ENCODE results near the gene PCNT. TPM values are rescaled to one million over a fixed set of nuclear protein-coding genes. Genes with fewer than 3 reads are reported as not detected.

PCNT gene
- total and polyA plus RNA-seq, 7 donors = 99.4 to 642 (median 248) TPM

DNA sequence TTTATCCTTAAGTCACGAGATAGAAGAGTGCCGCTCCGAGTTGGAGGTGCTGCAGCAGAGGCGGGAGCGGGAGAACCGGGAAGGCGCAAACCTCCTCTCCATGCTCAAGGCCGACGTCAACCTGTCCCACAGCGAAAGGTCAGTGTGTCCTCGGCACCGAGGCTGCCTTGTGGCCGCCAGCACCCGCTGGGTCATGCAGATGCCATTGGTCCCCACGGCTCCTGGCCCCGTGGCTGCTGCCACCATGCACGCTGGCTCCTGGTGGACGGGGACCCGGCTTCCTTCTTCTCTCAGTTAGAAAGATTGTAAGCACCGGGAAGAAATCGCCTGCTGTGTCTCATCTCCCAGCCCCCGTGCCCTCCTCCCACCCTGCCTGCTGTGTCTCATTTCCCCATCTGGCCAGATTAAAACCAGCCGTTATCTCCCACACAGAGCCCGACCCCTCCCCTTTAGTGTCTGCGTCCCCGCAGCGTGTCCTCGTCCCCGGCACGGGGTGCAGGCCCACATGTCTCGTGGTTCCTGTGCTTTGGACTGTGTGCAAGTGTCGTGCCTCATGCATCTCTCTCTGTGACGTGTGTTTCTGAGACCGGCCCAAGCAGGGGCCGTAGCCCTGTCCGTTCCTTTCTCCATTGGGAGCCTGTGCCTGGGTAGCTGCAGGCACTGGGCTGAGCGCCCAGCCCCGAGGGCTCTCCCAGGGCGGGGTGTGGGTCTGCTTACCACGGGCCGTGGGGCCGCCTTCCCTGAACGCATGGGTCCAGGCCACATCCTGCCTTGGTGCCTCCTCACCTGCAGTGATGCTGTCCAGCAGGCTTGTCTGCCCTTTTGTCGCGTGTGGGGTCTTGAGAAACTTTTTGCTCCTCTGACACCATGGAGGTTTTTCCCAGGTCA lies 62.1 kb downstream of the PCNT start:
- Histone ChIP-seq H3K9me3 (no peaks in the 10 kb centered on the region), H3K27me3 (ENCODE audit: insufficient read depth in 3 of 3, low read length in 2 of 3) (no peaks in the 10 kb centered on the region), H3K4me3 (no peak overlapping the region), H3K36me3 (ENCODE audit: insufficient read depth in 1 of 2, low read depth in 1 of 2) (peaks cover 9 to 81% of the 10 kb centered on the region in 2 donors), H3K4me1 (peaks cover 33% of the 10 kb centered on the region), H3K27ac (peak overlapping the region; percentile 79)
- peak; percentile 28 to 72 for DNase-seq
- intact Hi-C loops (cut with DNase I) = no loop called here
- peak; percentile 35 to 62 (median 40) for ATAC-seq
- TF ChIP-seq, protein P1, sequence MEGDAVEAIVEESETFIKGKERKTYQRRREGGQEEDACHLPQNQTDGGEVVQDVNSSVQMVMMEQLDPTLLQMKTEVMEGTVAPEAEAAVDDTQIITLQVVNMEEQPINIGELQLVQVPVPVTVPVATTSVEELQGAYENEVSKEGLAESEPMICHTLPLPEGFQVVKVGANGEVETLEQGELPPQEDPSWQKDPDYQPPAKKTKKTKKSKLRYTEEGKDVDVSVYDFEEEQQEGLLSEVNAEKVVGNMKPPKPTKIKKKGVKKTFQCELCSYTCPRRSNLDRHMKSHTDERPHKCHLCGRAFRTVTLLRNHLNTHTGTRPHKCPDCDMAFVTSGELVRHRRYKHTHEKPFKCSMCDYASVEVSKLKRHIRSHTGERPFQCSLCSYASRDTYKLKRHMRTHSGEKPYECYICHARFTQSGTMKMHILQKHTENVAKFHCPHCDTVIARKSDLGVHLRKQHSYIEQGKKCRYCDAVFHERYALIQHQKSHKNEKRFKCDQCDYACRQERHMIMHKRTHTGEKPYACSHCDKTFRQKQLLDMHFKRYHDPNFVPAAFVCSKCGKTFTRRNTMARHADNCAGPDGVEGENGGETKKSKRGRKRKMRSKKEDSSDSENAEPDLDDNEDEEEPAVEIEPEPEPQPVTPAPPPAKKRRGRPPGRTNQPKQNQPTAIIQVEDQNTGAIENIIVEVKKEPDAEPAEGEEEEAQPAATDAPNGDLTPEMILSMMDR (IDR thresholded peaks at IDR 0.05) = no peak
- WGBS, 3 donors = 53 to 61% (median 56%) methylated on average over 45 of the region's 45 CpGs

DNA sequence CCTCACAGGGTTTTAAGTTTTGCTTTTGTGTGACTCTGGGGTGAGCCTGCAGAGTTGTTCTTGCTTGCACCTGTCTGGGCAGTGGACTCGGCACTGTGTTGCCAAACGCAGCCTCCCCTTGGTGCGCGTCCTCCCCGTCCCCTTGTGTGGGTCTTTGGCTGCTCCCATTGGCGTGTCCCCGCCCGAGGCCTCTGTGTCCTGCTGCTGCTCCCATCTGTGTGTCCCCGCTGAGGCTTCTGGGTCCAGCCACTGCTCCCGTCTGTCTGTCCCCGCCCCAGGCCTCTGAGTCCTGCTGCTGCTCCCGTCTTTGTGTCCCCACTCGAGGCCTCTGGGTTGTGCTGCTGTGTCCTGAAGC lies 62.8 kb downstream of the PCNT start:
- Histone ChIP-seq H3K36me3 (ENCODE audit: insufficient read depth in 1 of 2, low read depth in 1 of 2) (peaks cover 4 to 83% of the 10 kb centered on the region in 2 donors), H3K4me1 (peaks cover 30% of the 10 kb centered on the region), H3K27me3 (ENCODE audit: insufficient read depth in 3 of 3, low read length in 2 of 3) (no peaks in the 10 kb centered on the region), H3K4me3 (no peak overlapping the region), H3K27ac (peak overlapping the region; percentile 79), H3K9me3 (no peaks in the 10 kb centered on the region)
- ATAC-seq (peak; percentile 44 to 73 (median 48)), DNase-seq (peak; percentile 32 to 77)
- TF ChIP-seq, protein P1 (IDR thresholded peaks at IDR 0.05) = no peak
- WGBS, 3 donors = 38 to 52% (median 50%) methylated on average over 13 of the region's 13 CpGs
- intact Hi-C loops (cut with DNase I) = no loop called here

DNA sequence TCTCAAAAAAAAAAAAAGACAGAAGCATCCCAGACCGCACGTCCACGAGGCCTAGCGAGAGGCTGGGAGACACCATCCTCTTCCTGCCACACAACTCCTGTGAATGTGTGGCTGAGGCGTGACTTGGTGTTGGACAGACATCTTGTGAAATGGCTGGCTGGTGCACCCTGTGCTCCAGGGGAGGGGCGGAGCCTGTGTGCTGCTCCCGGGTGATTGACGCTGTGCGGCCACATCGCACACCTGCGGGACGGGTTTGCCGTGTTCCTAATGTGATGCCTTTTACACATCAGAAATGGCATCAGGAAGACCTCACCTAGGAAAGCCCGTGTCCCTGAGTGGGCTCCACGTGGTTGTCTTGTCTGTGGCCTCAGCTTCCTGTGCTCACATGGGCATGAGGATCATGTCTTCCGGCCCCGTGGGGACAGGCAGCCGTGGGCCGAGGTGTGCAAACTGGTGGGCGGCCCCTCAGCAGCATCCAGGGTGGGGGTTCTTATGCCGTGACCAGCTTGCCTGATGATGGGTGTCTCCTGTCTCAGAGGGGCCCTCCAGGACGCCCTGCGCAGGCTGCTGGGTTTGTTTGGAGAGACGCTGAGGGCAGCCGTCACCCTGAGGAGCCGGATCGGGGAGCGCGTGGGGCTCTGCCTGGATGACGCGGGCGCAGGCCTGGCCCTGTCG lies 64.4 kb downstream of the PCNT start:
- Histone ChIP-seq H3K9me3 (no peaks in the 10 kb centered on the region), H3K4me1 (peaks cover 39% of the 10 kb centered on the region), H3K36me3 (ENCODE audit: insufficient read depth in 1 of 2, low read depth in 1 of 2) (peaks cover 0 to 89% of the 10 kb centered on the region in 2 donors), H3K4me3 (no peak overlapping the region), H3K27ac (peak overlapping the region; percentile 92), H3K27me3 (ENCODE audit: insufficient read depth in 3 of 3, low read length in 2 of 3) (no peaks in the 10 kb centered on the region)
- TF ChIP-seq, protein P1 (IDR thresholded peaks at IDR 0.05) = no peak
- ATAC-seq (peak in 3 of 4 donors; percentile 40 to 56 (median 52)), DNase-seq (peak; percentile 31 to 79)
- intact Hi-C loops (cut with DNase I) = no loop called here
- WGBS, 3 donors = 90 to 92% (median 90%) methylated on average over 33 of the region's 33 CpGs

DNA sequence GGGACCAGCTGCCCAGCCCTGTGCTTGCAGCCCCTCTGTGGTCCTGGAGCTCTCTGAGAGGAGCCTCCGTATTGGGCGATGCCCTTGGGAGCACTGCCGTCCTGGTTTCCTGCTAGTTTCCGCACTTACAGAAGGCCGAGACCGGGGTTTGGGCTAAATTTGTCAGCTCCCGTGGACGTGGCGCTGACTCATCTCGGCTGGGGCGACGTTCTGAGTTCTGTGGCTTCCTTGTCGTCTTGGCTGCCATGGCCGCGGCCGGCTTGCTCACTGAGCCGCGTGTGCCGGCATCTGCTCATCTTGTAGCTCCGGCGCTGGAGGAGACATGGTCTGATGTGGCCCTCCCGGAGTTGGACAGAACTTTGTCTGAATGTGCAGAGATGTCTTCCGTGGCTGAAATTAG lies 64.9 kb downstream of the PCNT start:
- 80 to 88% (median 86%) methylated on average over 23 of the region's 23 CpGs for WGBS, 3 donors
- Histone ChIP-seq H3K4me1 (peaks cover 44% of the 10 kb centered on the region), H3K36me3 (ENCODE audit: insufficient read depth in 1 of 2, low read depth in 1 of 2) (peaks cover 0 to 95% of the 10 kb centered on the region in 2 donors), H3K9me3 (no peaks in the 10 kb centered on the region), H3K27me3 (ENCODE audit: insufficient read depth in 3 of 3, low read length in 2 of 3) (no peaks in the 10 kb centered on the region), H3K27ac (peak overlapping the region; percentile 92), H3K4me3 (no peak overlapping the region)
- TF ChIP-seq, protein P1 (IDR thresholded peaks at IDR 0.05) = no peak
- peak; percentile 45 to 69 for DNase-seq
- intact Hi-C loops (cut with DNase I) = no loop called here
- ATAC-seq = peak in 3 of 4 donors; percentile 7 to 18 (median 15)

All from psoas muscle (tissue), 8 donors.